AG04449 (cell line): ENCODE data around the gene ORC6.

ENCODE experiments used
- CTCF ChIA-PET: fragments of 350-600 bp; formaldehyde crosslinking; extraction: SDS; loops from one replicate; lab custom pipeline; 2021; ENCODE audit warnings: antibody characterized with exemption; lab: Yijun Ruan, JAX
- POLR2A ChIA-PET: fragments of 400-600, 350-600 bp; formaldehyde crosslinking; extraction: SDS; loops from one replicate; lab custom pipeline; 2020; ENCODE audit warnings: antibody characterized with exemption, inconsistent platforms; lab: Yijun Ruan, JAX
- DNase-seq: peaks from one replicate; pipeline ENCODE4 v3.0.0-alpha.2; 2010; ENCODE audit warnings: low read depth, low spot score
- H3K4me3 ChIP-seq: 2 replicates; pipeline ENCODE4 v1.5.1; 2011; ENCODE audit warnings: low read depth, mild to moderate bottlenecking, control low read depth, low read length
- CTCF ChIP-seq: IDR thresholded peaks from one replicate; pipeline ENCODE4 v1.5.1; 2011; ENCODE audit warnings: mild to moderate bottlenecking, moderate library complexity, low read length, control low read depth, inconsistent platforms; ENCODE audit not compliant: insufficient read depth; ENCODE audit errors: missing control alignments

ORC6 gene

GRCh38 chr16:46746821-46747776 lies 57.6 kb downstream of the ORC6 start:
- ChIA-PET CTCF (interaction anchor here (0.8 kb wide), 1 partner anchor 125 kb away, joined by 3 read pairs; no protein-coding TSS in a partner anchor), POLR2A (no interaction called here)
- no peak for DNase-seq
- H3K4me3 ChIP-seq: no peak overlapping the region
- no peak for TF ChIP-seq CTCF
